K562 (cell line): ENCODE measurements around the gene A1BG. TPM values are rescaled to one million over a fixed set of nuclear protein-coding genes. Genes with fewer than 3 reads are reported as not detected.
A peak's percentile ranks its signal among the peaks of the same experiment; 100 is the strongest.

Experiments
- ELF4 ChIP-seq: fragments of 450-650 bp; formaldehyde crosslinking; IDR thresholded peaks from 2 replicates; pipeline ENCODE4 v1.4.0; 2022; ENCODE audit warnings: missing genetic modification characterization
- EP300 ChIP-seq: IDR thresholded peaks from 2 replicates; pipeline ENCODE4 v1.6.1; 2012; ENCODE audit warnings: low read length, improper control_type of control experiment
- FOXJ2 ChIP-seq: fragments of 200-800 bp; sonication (Bioruptor generic); IDR thresholded peaks from 2 replicates; pipeline ENCODE4 v1.6.1; 2016; ENCODE audit warnings: missing genetic modification characterization, missing compliant biosample characterization
- GATAD2A ChIP-seq: fragments of 450-650 bp; IDR thresholded peaks from 2 replicates; pipeline ENCODE4 v1.6.1; 2017
- MAZ ChIP-seq, 2 experiments: fragments of 450-650 bp in 1 of 2; sonication (generic) in 1 of 2; formaldehyde crosslinking; IDR thresholded peaks in 1 of 2; conservative IDR thresholded peaks in 1 of 2; 2 replicates each; pipeline versions ENCODE4 v1.4.0 to v1.5.0; 2020; ENCODE audit warnings: mild to moderate bottlenecking in 1 of 2, missing genetic modification reagents in 1 of 2
- SREBF1 ChIP-seq: fragments of 150-350 bp; IDR thresholded peaks from 2 replicates; pipeline ENCODE4 v1.6.1; 2014; ENCODE audit warnings: antibody characterized with exemption, low read depth, low read length, borderline replicate concordance
- TOE1 ChIP-seq, 2 experiments: fragments of 450-650 bp in 1 of 2; sonication (generic) in 1 of 2; formaldehyde crosslinking in 1 of 2; IDR thresholded peaks; 2 replicates each; pipeline versions ENCODE4 v1.7.1 to v1.8.0; 2016 to 2022; ENCODE audit warnings: borderline replicate concordance in 2 of 2, mild to moderate bottlenecking in 2 of 2, antibody characterized with exemption in 1 of 2, inconsistent platforms in 1 of 2, low read depth in 1 of 2, missing genetic modification reagents in 1 of 2, moderate library complexity in 1 of 2
- ZNF121 ChIP-seq: sonication (generic); formaldehyde crosslinking; conservative IDR thresholded peaks from 2 replicates; pipeline ENCODE4 v1.8.0; 2022; ENCODE audit warnings: missing genetic modification reagents
- ZNF436 ChIP-seq: fragments of 250-450, 450-650 bp; sonication (Bioruptor Pico); formaldehyde crosslinking; IDR thresholded peaks from 2 replicates; pipeline ENCODE4 v1.7.0; 2020; ENCODE audit warnings: mild to moderate bottlenecking
- polyA plus RNA-seq, 8 experiments: library from polyadenylated mRNA; depleted of rRNA in 4 of 8; stranded (reverse) in 5 of 8; unstranded in 3 of 8; fragments of >200 nt; fragmentation: Nextera tagmentation in 2 of 8; fragmentation: Illumina TruSeq in 1 of 8; extraction: Ambion mirVana in 2 of 8; extraction: Trizol in 1 of 8; gene quantifications; 2 replicates each; pipeline versions ENCODE4 v1.2.1 to v1.2.3, GENCODE V29; 2011 to 2014; ENCODE audit warnings: inconsistent platforms in 1 of 8, missing spikeins in 1 of 8
- total RNA-seq, 7 experiments: library from RNA; depleted of rRNA in 6 of 7; stranded (reverse); fragments of >200 nt in 6 of 7; fragmentation: Illumina TruSeq in 2 of 7; extraction: Trizol in 2 of 7; gene quantifications; 2 replicates each; pipeline versions ENCODE4 v1.2.1 to v1.2.3, GENCODE V29; 2011 to 2021; ENCODE audit warnings: low replicate concordance in 1 of 7
- TF ChIP-seq, protein P1 (sequence below): fragments of 200-600 bp; sonication (generic); IDR thresholded peaks from one replicate; pipeline ENCODE4 v1.6.1; 2012; ENCODE audit warnings: mild to moderate bottlenecking, low read depth, low read length, inconsistent platforms
- TF ChIP-seq, protein P2 (sequence below): sonication (generic); formaldehyde crosslinking; IDR thresholded peaks from 2 replicates; pipeline ENCODE4 v1.8.0; 2022; ENCODE audit warnings: missing genetic modification reagents, mild to moderate bottlenecking, moderate library complexity, borderline replicate concordance

Gene A1BG
- total and polyA plus RNA-seq, 9 of the 15 experiments (the other 6 are each of a cell fraction or from before 2014, with no cell fraction given) = 0.10 to 19.8 (median 2.6) TPM

DNA sequence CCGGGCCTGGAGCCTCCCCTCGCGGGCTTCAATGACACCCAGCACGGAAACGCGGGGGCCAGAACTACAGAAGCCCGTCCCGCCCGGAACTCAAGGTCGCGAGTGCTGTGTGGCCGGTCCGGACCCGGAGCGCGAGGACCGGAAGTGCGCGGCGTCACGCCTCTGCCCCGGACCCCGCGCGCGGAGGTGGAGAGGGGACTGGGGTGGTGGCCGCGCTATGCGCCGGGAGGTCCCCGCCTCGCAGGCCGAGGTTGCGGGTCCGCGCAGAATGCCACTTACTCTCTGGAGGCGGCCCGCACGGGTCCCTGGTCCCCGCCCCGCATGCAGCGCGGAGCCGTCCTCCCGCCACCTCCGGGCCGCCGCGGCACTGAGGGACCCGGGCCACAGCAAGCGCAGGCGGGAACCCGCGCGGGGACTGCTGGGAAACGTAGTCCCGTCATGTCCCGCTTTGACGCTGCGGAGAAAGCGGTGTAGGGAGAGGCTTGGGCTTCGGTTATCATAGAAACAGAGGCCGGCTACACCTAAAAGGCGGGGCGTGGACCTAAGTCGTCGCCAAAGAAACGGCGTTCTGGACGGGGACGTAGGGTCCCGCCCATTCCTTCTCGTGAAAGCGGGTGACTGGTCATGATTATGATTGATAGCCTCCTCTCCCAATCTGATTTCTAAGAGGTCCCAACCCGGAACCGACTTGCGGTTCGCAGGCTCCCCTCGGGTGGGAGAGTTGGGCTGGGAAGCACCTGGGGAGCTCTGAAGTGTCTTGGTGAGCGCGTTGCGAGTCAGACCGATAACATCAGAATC, 27.6 kb upstream of the A1BG start, which contains the start of gene ZNF837 (continued):
- peak; percentile 85; the same call in 1 of the 2 replicates for TF ChIP-seq TOE1 (IDR thresholded peaks at IDR 0.05; ENCODE audit: borderline replicate concordance)
- TF ChIP-seq TOE1 (CRISPR knock-in tag; IDR thresholded peaks at IDR 0.05; ENCODE audit: borderline replicate concordance, low read depth) = 0 out of 2 replicates have a peak, but pooled peaks have one; percentile 74
- TF ChIP-seq EP300 = no peak
- peak; percentile 97 for TF ChIP-seq FOXJ2 (tag)
- TF ChIP-seq ZNF436 (CRISPR knock-in tag) = no peak
- 0 out of 2 replicates have a peak, but pooled peaks have one; percentile 5 for TF ChIP-seq ELF4 (CRISPR knock-in tag)
- TF ChIP-seq, protein P1, sequence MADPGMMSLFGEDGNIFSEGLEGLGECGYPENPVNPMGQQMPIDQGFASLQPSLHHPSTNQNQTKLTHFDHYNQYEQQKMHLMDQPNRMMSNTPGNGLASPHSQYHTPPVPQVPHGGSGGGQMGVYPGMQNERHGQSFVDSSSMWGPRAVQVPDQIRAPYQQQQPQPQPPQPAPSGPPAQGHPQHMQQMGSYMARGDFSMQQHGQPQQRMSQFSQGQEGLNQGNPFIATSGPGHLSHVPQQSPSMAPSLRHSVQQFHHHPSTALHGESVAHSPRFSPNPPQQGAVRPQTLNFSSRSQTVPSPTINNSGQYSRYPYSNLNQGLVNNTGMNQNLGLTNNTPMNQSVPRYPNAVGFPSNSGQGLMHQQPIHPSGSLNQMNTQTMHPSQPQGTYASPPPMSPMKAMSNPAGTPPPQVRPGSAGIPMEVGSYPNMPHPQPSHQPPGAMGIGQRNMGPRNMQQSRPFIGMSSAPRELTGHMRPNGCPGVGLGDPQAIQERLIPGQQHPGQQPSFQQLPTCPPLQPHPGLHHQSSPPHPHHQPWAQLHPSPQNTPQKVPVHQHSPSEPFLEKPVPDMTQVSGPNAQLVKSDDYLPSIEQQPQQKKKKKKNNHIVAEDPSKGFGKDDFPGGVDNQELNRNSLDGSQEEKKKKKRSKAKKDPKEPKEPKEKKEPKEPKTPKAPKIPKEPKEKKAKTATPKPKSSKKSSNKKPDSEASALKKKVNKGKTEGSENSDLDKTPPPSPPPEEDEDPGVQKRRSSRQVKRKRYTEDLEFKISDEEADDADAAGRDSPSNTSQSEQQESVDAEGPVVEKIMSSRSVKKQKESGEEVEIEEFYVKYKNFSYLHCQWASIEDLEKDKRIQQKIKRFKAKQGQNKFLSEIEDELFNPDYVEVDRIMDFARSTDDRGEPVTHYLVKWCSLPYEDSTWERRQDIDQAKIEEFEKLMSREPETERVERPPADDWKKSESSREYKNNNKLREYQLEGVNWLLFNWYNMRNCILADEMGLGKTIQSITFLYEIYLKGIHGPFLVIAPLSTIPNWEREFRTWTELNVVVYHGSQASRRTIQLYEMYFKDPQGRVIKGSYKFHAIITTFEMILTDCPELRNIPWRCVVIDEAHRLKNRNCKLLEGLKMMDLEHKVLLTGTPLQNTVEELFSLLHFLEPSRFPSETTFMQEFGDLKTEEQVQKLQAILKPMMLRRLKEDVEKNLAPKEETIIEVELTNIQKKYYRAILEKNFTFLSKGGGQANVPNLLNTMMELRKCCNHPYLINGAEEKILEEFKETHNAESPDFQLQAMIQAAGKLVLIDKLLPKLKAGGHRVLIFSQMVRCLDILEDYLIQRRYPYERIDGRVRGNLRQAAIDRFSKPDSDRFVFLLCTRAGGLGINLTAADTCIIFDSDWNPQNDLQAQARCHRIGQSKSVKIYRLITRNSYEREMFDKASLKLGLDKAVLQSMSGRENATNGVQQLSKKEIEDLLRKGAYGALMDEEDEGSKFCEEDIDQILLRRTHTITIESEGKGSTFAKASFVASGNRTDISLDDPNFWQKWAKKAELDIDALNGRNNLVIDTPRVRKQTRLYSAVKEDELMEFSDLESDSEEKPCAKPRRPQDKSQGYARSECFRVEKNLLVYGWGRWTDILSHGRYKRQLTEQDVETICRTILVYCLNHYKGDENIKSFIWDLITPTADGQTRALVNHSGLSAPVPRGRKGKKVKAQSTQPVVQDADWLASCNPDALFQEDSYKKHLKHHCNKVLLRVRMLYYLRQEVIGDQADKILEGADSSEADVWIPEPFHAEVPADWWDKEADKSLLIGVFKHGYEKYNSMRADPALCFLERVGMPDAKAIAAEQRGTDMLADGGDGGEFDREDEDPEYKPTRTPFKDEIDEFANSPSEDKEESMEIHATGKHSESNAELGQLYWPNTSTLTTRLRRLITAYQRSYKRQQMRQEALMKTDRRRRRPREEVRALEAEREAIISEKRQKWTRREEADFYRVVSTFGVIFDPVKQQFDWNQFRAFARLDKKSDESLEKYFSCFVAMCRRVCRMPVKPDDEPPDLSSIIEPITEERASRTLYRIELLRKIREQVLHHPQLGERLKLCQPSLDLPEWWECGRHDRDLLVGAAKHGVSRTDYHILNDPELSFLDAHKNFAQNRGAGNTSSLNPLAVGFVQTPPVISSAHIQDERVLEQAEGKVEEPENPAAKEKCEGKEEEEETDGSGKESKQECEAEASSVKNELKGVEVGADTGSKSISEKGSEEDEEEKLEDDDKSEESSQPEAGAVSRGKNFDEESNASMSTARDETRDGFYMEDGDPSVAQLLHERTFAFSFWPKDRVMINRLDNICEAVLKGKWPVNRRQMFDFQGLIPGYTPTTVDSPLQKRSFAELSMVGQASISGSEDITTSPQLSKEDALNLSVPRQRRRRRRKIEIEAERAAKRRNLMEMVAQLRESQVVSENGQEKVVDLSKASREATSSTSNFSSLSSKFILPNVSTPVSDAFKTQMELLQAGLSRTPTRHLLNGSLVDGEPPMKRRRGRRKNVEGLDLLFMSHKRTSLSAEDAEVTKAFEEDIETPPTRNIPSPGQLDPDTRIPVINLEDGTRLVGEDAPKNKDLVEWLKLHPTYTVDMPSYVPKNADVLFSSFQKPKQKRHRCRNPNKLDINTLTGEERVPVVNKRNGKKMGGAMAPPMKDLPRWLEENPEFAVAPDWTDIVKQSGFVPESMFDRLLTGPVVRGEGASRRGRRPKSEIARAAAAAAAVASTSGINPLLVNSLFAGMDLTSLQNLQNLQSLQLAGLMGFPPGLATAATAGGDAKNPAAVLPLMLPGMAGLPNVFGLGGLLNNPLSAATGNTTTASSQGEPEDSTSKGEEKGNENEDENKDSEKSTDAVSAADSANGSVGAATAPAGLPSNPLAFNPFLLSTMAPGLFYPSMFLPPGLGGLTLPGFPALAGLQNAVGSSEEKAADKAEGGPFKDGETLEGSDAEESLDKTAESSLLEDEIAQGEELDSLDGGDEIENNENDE = peak; percentile 54
- TF ChIP-seq SREBF1 = 0 out of 2 replicates have a peak, but pooled peaks have one; percentile 14
- TF ChIP-seq, protein P2, sequence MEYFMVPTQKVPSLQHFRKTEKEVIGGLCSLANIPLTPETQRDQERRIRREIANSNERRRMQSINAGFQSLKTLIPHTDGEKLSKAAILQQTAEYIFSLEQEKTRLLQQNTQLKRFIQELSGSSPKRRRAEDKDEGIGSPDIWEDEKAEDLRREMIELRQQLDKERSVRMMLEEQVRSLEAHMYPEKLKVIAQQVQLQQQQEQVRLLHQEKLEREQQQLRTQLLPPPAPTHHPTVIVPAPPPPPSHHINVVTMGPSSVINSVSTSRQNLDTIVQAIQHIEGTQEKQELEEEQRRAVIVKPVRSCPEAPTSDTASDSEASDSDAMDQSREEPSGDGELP (CRISPR knock-in tag) = peak; percentile 76; the same call in 1 of the 2 replicates
- no peak for TF ChIP-seq ZNF121 (CRISPR knock-in tag)
- TF ChIP-seq MAZ (CRISPR knock-in tag; conservative IDR thresholded peaks at IDR 0.05 in 1 of 2, IDR thresholded peaks at IDR 0.05 in 1 of 2) = peak; percentile 96 to 97
- peak; percentile 64; the same call in 1 of the 2 replicates for TF ChIP-seq GATAD2A
